ENCODE results near the gene TMEM238L. TPM values are rescaled to one million over a fixed set of nuclear protein-coding genes. Genes with fewer than 3 reads are reported as not detected.

The TMEM238L gene
- total and polyA plus RNA-seq, 2 donors (not counting 3 experiments of a cell fraction or from before 2014, with no cell fraction given), result not detected

DNA sequence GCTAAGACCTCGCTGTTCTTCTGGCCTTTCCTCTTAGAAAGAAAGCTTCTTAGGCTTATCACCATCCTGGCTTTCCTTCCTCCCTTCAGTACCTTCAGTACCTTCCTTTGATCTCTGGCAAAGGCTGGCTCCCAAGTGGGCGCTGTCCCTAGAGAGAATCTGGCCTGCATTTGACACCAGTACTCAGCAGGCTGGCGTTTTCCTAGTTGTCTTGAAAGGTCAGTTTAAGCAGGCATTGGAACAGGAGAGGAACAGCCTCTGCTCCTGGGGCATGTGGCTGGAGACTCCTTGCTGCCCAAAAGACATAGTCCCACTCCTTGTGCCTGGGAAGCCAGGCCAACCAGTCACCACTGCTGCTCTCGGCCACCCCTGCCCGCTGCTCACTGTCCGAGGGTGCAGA is 34.1 kb downstream of the TMEM238L start:
- intact Hi-C loops (cut with micrococcal nuclease), result no loop called here
- Histone ChIP-seq H3K9ac (replicated peaks; ENCODE audit: extremely low read depth, insufficient read depth, low read length) (no peak overlapping the region), H3K4me2 (ENCODE audit: insufficient read depth, low read length) (no peak overlapping the region), H3K9me3 (replicated peaks; ENCODE audit: control insufficient read depth, insufficient read depth, low read length) (no peaks in the 10 kb centered on the region), H3K27me3 (ENCODE audit: control insufficient read depth in 2 of 2, insufficient read depth in 2 of 2, low read length in 2 of 2) (no peaks in the 10 kb centered on the region), H4K20me1 (replicated peaks; ENCODE audit: control insufficient read depth, extremely low read depth, insufficient read depth, low read length) (no peaks in the 10 kb centered on the region), H2AFZ (ENCODE audit: low read depth, low read length) (no peak overlapping the region), H3K36me3 (ENCODE audit: control insufficient read depth in 2 of 2, extremely low read depth in 1 of 2, insufficient read depth in 2 of 2, low read length in 2 of 2) (no peaks in the 10 kb centered on the region), H3K79me2 (ENCODE audit: control insufficient read depth, insufficient read depth, low read length) (no peaks in the 10 kb centered on the region), H3K27ac (ENCODE audit: insufficient read depth, low read depth, low read length) (no peak overlapping the region), H3K4me3 (replicated peaks in 1 of 3; ENCODE audit: insufficient read depth in 1 of 3, low read depth in 1 of 3, low read length in 3 of 3) (no peak overlapping the region), H3K9me1 (replicated peaks; ENCODE audit: control insufficient read depth, extremely low read depth, insufficient read depth, low read length) (no peaks in the 10 kb centered on the region), H3K4me1 (ENCODE audit: control insufficient read depth, extremely low read depth, insufficient read depth, low read length) (no peaks in the 10 kb centered on the region)
- FAIRE-seq, result no peak
- POLR2A ChIA-PET, result no interaction called here
- DNase-seq (ENCODE audit: low read depth, low spot score), result no peak
- BruUV-seq (replicated peaks), result no TSS peak
- TF ChIP-seq EZH2 (IDR thresholded peaks at IDR 0.05; ENCODE audit: borderline replicate concordance, low read depth, low read length, severe bottlenecking) (no peak), POLR2AphosphoS5 (IDR thresholded peaks at IDR 0.05; ENCODE audit: insufficient read depth, low read depth, low read length) (no peak), JUN (IDR thresholded peaks at IDR 0.05; ENCODE audit: borderline replicate concordance, insufficient read depth, insufficient read length, low read depth) (no peak), FOS (IDR thresholded peaks at IDR 0.05; ENCODE audit: borderline replicate concordance, insufficient read depth, low read length) (no peak), GATA2 (IDR thresholded peaks at IDR 0.05; ENCODE audit: insufficient read depth, insufficient read length, low read depth, low read length) (no peak), POLR2A (IDR thresholded peaks at IDR 0.05; ENCODE audit: low read depth, low read length) (no peak), MYC (IDR thresholded peaks at IDR 0.05; ENCODE audit: low read depth, low read length) (no peak)
- TF ChIP-seq, protein P1, sequence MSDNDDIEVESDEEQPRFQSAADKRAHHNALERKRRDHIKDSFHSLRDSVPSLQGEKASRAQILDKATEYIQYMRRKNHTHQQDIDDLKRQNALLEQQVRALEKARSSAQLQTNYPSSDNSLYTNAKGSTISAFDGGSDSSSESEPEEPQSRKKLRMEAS (IDR thresholded peaks at IDR 0.05; ENCODE audit: insufficient read depth, insufficient read length), result no peak
- TF ChIP-seq, protein P2, sequence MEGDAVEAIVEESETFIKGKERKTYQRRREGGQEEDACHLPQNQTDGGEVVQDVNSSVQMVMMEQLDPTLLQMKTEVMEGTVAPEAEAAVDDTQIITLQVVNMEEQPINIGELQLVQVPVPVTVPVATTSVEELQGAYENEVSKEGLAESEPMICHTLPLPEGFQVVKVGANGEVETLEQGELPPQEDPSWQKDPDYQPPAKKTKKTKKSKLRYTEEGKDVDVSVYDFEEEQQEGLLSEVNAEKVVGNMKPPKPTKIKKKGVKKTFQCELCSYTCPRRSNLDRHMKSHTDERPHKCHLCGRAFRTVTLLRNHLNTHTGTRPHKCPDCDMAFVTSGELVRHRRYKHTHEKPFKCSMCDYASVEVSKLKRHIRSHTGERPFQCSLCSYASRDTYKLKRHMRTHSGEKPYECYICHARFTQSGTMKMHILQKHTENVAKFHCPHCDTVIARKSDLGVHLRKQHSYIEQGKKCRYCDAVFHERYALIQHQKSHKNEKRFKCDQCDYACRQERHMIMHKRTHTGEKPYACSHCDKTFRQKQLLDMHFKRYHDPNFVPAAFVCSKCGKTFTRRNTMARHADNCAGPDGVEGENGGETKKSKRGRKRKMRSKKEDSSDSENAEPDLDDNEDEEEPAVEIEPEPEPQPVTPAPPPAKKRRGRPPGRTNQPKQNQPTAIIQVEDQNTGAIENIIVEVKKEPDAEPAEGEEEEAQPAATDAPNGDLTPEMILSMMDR (IDR thresholded peaks at IDR 0.05; ENCODE audit: extremely low read depth in 1 of 2, insufficient read depth in 1 of 2, low read depth in 1 of 2, low read length in 2 of 2), result no peak
- dilution Hi-C loops (cut with MboI; ENCODE audit: extremely low pct_ligation_motif_present, low sequenced_read_pairs), result no loop called here
- CTCF ChIA-PET, result no interaction called here

Measured in endothelial cell of umbilical vein (primary cell).